Prostate gland (tissue), 2 donors: Measurements from ENCODE around the gene EHBP1. TPM values are rescaled to one million over a fixed set of nuclear protein-coding genes. Genes with fewer than 3 reads are reported as not detected.

Experiments
- DNase-seq: peaks from one replicate; pipeline ENCODE4 v3.0.0-alpha.2; 2019; ENCODE audit warnings: low spot score
- H3K27ac ChIP-seq, 2 donors: fragments of 200-600 bp; sonication (generic); 2 replicates each; pipeline ENCODE4 v1.5.1; 2017 to 2019
- H3K27me3 ChIP-seq: fragments of 200-600 bp; sonication (generic); replicated peaks from 2 replicates; pipeline ENCODE4 v1.5.1; 2019; ENCODE audit not compliant: insufficient read depth
- H3K36me3 ChIP-seq, 2 donors: fragments of 200-600 bp; sonication (generic); 1 replicate in 1 of 2; 2 replicates in 1 of 2; pipeline versions ENCODE4 v1.5.1 to v1.8.1; 2017 to 2019
- H3K4me1 ChIP-seq: fragments of 200-600 bp; sonication (generic); replicated peaks from 2 replicates; pipeline ENCODE4 v1.5.1; 2019
- H3K4me3 ChIP-seq, 2 donors: fragments of 200-600 bp; sonication (generic); 2 replicates each; pipeline ENCODE4 v1.5.1; 2017 to 2019
- H3K9me3 ChIP-seq: fragments of 200-600 bp; sonication (generic); 2 replicates; pipeline ENCODE4 v1.5.1; 2017
- POLR2A ChIP-seq: fragments of 450-650 bp; IDR thresholded peaks from one replicate; pipeline ENCODE4 v1.6.1; 2016; ENCODE audit warnings: antibody characterized with exemption, mild to moderate bottlenecking
- POLR2AphosphoS5 ChIP-seq: sonication (generic); formaldehyde crosslinking; IDR thresholded peaks from one replicate; pipeline ENCODE4 v1.6.1; 2017; ENCODE audit warnings: antibody characterized with exemption
- WGBS: methylation state at CpG from one replicate; pipeline ENCODE4 v1.1.5; 2018; 5-methylcytosine and 5-hydroxymethylcytosine counted together
- intact Hi-C: fragments of 100-400 bp; cut with DNase I; formaldehyde crosslinking; loops from one replicate; pipeline ENCODE4 v1.14.2; 2022
- total RNA-seq, 2 donors: library from RNA; depleted of rRNA; stranded (reverse); fragments of >200 nt; gene quantifications; one replicate each; pipeline ENCODE4 v1.1.0, GENCODE V29; 2016
- TF ChIP-seq, protein P1 (sequence below), 4 experiments: fragments of 200-600 bp in 2 of 4; fragments of 450-650 bp in 2 of 4; sonication (generic) in 2 of 4; IDR thresholded peaks; 1 replicate in 3 of 4; 2 replicates in 1 of 4; pipeline ENCODE4 v1.5.1; 2016 to 2019; ENCODE audit warnings: antibody characterized with exemption in 4 of 4, mild to moderate bottlenecking in 2 of 4, moderate library complexity in 2 of 4

The EHBP1 gene
- total RNA-seq, 2 donors from 2014 or later: 26.5 to 30.3 TPM

DNA sequence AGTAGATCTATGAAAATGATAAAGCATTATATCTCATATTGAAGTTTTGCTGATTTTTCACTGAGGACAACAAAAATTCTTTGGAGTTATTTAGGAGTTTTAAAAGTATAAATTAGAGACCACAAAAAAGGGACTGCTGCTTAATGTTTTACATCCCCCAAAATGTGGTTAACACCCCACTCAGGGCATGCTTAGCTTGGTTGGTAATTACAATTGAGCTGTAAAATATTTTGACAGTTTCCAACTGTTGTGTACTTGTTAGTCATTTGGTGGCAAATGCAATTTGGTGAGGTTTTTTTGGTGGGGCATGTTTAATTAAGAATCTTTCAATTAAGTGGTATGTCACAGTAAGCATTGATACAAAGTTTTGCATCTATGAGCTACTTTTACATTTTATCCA is 207.8 kb downstream of the EHBP1 start:
- Histone ChIP-seq H3K36me3 (no peaks in the 10 kb centered on the region), H3K27me3 (no peaks in the 10 kb centered on the region), H3K27ac (no peak overlapping the region), H3K4me3 (no peak overlapping the region), H3K9me3 (no peaks in the 10 kb centered on the region), H3K4me1 (no peaks in the 10 kb centered on the region)
- intact Hi-C loops: no loop called here
- DNase-seq: no peak
- TF ChIP-seq POLR2AphosphoS5 (no peak), POLR2A (no peak)
- TF ChIP-seq, protein P1, sequence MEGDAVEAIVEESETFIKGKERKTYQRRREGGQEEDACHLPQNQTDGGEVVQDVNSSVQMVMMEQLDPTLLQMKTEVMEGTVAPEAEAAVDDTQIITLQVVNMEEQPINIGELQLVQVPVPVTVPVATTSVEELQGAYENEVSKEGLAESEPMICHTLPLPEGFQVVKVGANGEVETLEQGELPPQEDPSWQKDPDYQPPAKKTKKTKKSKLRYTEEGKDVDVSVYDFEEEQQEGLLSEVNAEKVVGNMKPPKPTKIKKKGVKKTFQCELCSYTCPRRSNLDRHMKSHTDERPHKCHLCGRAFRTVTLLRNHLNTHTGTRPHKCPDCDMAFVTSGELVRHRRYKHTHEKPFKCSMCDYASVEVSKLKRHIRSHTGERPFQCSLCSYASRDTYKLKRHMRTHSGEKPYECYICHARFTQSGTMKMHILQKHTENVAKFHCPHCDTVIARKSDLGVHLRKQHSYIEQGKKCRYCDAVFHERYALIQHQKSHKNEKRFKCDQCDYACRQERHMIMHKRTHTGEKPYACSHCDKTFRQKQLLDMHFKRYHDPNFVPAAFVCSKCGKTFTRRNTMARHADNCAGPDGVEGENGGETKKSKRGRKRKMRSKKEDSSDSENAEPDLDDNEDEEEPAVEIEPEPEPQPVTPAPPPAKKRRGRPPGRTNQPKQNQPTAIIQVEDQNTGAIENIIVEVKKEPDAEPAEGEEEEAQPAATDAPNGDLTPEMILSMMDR (IDR thresholded peaks at IDR 0.05): no peak

- no peaks in the 10 kb centered on the region for H3K36me3 ChIP-seq
- WGBS: 100% methylated on average over 2 of the region's 2 CpGs
- no peaks in the 10 kb centered on the region for H3K27me3 ChIP-seq
- TF ChIP-seq POLR2A: no peak
- TF ChIP-seq, protein P1 (IDR thresholded peaks at IDR 0.05): no peak
- no peak for TF ChIP-seq POLR2AphosphoS5
- no peak overlapping the region for H3K4me3 ChIP-seq
- H3K27ac ChIP-seq: no peak overlapping the region
- DNase-seq: no peak
- H3K4me1 ChIP-seq: no peaks in the 10 kb centered on the region
- intact Hi-C loops: no loop called here
- H3K9me3 ChIP-seq: no peaks in the 10 kb centered on the region
Observed at GRCh38 chr2:62919041-62919440, 213.5 kb downstream of the EHBP1 start.

DNA sequence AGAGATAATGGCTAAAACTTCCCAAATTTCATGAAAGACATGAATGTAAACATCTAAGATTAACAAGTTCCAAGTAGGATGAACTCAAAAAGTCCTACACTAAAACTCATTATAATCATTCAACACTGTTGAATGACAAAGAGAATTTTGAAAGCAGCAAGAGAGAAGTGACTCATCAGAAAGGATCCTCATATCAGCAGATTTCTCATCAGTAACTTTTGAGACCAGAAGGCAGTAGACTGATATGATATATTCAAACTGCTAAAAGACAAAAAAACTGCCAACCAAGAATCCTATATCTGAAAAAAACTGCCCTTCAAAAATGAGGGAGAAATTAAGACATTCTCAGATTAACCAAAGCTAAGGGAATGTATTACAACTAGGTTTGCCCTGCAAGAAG is 214.6 kb downstream of the EHBP1 start:
- Histone ChIP-seq H3K4me3 (no peak overlapping the region), H3K36me3 (no peaks in the 10 kb centered on the region), H3K9me3 (no peaks in the 10 kb centered on the region), H3K4me1 (no peaks in the 10 kb centered on the region), H3K27ac (no peak overlapping the region), H3K27me3 (no peaks in the 10 kb centered on the region)
- intact Hi-C loops: no loop called here
- TF ChIP-seq POLR2AphosphoS5 (no peak), POLR2A (no peak)
- TF ChIP-seq, protein P1 (IDR thresholded peaks at IDR 0.05): no peak
- no peak for DNase-seq

DNA sequence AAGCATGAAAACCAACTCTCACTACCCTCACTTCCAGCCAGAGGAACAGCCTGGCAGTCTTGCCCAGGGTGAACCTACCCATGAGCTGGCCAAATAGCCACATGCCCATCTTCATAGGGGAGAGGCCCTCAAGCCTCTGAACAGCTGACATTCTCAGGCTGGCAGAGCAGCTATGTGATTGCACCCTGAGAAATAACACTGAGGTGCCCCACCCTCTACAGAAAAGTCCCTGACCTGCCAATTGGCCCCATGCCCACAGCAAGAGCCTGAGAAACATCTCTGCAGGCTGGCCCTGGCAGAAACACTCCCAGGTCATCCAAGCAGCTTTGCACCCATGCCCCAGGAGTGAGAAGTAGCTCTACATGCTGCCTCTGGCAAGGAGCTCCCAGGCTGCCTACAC is 217.7 kb downstream of the EHBP1 start:
- no peak for DNase-seq
- H3K4me3 ChIP-seq: no peak overlapping the region
- no peaks in the 10 kb centered on the region for H3K36me3 ChIP-seq
- no peak overlapping the region for H3K27ac ChIP-seq
- no peaks in the 10 kb centered on the region for H3K9me3 ChIP-seq
- intact Hi-C loops: no loop called here
- TF ChIP-seq, protein P1 (IDR thresholded peaks at IDR 0.05): no peak
- no peak for TF ChIP-seq POLR2A
- no peak for TF ChIP-seq POLR2AphosphoS5
- no peaks in the 10 kb centered on the region for H3K27me3 ChIP-seq
- H3K4me1 ChIP-seq: no peaks in the 10 kb centered on the region

- no peaks in the 10 kb centered on the region for H3K27me3 ChIP-seq
- TF ChIP-seq POLR2A: no peak
- TF ChIP-seq, protein P1 (IDR thresholded peaks at IDR 0.05): no peak
- TF ChIP-seq POLR2AphosphoS5: no peak
- intact Hi-C loops: no loop called here
- H3K4me3 ChIP-seq: no peak overlapping the region
- no peak for DNase-seq
- 100% methylated on average over 2 of the region's 2 CpGs for WGBS
- no peaks in the 10 kb centered on the region for H3K9me3 ChIP-seq
- no peaks in the 10 kb centered on the region for H3K36me3 ChIP-seq
- no peak overlapping the region for H3K27ac ChIP-seq
- no peaks in the 10 kb centered on the region for H3K4me1 ChIP-seq
Observed at GRCh38 chr2:62923881-62924280, 218.4 kb downstream of the EHBP1 start.
